IPS DF 6.9 (cell line): ENCODE data around the gene ANGPT4.
A peak's percentile ranks its signal among the peaks of the same experiment; 100 is the strongest.

Experiments used
- DNase-seq: peaks from one replicate; pipeline ENCODE4 v3.0.0-alpha.2; 2013; ENCODE audit warnings: low read depth, low spot score
- H3K27ac ChIP-seq: one replicate; pipeline ENCODE4 v1.5.1; 2013; ENCODE audit warnings: low read length, control low read depth
- H3K27me3 ChIP-seq: 2 replicates; pipeline ENCODE4 v1.6.1; 2013; ENCODE audit warnings: mild to moderate bottlenecking, low read length; ENCODE audit not compliant: control insufficient read depth, insufficient read depth
- H3K36me3 ChIP-seq: 2 replicates; pipeline ENCODE4 v1.6.1; 2013; ENCODE audit warnings: low read length; ENCODE audit not compliant: control insufficient read depth, insufficient read depth
- H3K4me1 ChIP-seq: 2 replicates; pipeline ENCODE4 v1.6.1; 2013; ENCODE audit warnings: low read length; ENCODE audit not compliant: control insufficient read depth, insufficient read depth
- H3K4me3 ChIP-seq: 2 replicates; pipeline ENCODE4 v1.5.1; 2013; ENCODE audit warnings: mild to moderate bottlenecking, low read length
- H3K9me3 ChIP-seq: 2 replicates; pipeline ENCODE4 v1.6.1; 2013; ENCODE audit warnings: low read length, inconsistent platforms; ENCODE audit not compliant: control insufficient read depth, insufficient read depth
- WGBS: extraction: QIAGEN DNeasy Blood & Tissue Kit; methylation state at CpG from one replicate; pipeline ENCODE4 v1.1.7; 2013; ENCODE audit warnings: mixed read lengths, missing lambda C conversion rate; ENCODE audit not compliant: insufficient read length, insufficient coverage; 5-methylcytosine and 5-hydroxymethylcytosine counted together

Gene ANGPT4

DNA sequence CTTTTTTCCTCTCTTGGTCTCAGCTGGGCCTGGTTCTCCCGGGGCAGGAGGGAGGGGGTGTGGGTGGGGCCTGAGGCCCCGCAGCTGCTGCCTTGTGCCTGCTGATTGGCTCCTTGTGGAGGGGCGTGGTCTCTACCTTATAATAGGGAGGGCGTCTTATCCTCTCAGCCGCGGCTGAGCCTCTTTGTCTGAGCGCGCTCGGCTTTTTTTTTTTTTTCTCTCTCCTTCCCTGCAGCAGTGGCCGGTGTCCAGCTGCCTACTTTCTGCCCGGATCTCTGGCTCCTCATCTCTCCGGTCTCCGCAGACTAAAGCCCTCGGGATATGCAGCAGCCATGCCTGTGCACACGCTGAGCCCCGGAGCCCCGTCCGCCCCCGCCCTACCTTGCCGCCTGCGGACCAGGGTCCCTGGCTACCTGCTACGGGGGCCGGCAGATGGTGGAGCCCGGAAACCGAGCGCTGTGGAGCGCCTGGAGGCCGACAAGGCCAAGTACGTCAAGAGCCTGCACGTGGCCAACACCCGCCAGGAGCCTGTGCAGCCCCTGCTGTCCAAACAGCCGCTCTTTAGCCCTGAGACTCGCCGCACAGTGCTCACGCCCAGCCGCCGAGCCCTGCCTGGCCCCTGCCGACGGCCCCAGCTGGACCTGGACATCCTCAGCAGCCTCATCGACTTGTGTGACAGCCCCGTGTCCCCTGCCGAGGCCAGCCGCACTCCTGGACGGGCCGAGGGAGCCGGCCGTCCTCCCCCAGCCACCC, 71.5 kb downstream of the ANGPT4 start:
- no peaks in the 10 kb centered on the region for H3K36me3 ChIP-seq
- H3K27ac ChIP-seq, result no peak overlapping the region
- WGBS, result no CpG with 5 or more reads among the region's 47 CpGs
- no peaks in the 10 kb centered on the region for H3K27me3 ChIP-seq
- H3K4me1 ChIP-seq, result peaks cover 10% of the 10 kb centered on the region
- peak; percentile 82 for DNase-seq
- H3K9me3 ChIP-seq, result no peaks in the 10 kb centered on the region
- H3K4me3 ChIP-seq, result peak overlapping the region; percentile 50; the same call in 1 of the 2 replicates

DNA sequence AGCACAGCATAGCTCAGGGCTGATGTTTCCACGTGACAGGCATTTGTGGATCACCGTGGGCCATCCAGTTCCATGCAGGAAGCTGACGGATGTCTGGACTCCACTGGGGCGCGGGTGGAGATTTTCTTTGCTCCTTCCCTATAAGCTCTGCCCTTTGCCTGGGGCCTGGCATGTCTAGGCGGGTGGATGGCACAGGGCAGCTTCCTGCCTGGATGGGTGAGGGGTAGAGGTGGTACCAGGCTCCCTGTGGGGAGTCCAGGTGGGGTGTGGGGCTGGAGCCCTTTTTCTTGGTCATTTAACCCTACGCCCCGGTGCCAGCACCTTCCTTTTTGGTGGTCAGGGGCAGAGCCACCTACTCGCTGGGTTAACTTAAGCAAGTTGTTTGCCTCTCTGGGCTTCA, 72.2 kb downstream of the ANGPT4 start:
- Histone ChIP-seq H3K4me1 (peaks cover 10% of the 10 kb centered on the region), H3K9me3 (no peaks in the 10 kb centered on the region), H3K27ac (no peak overlapping the region), H3K27me3 (no peaks in the 10 kb centered on the region), H3K4me3 (no peak overlapping the region), H3K36me3 (no peaks in the 10 kb centered on the region)
- no peak for DNase-seq
- WGBS, result no CpG with 5 or more reads among the region's 9 CpGs

DNA sequence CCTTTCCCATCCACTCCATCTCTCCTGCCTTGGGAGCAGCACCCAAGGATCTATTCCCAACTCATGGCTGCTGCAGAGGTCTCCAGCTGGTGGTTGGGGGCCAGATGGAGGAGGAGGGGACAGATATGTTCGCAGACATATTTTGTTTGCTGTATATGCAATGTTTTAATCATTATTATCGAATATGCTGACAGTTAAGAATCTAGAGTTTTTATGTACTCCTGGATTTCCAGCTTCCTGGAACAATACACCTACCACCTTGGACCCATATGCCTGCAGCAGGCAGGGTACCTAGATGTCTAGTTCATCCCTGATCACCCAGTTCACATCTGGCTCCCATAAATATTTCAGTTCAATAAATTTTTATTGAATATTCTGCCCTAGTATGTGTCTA, 73.6 kb downstream of the ANGPT4 start:
- Histone ChIP-seq H3K27me3 (no peaks in the 10 kb centered on the region), H3K4me3 (peak overlapping the region; percentile 64; the same call in 1 of the 2 replicates), H3K27ac (no peak overlapping the region), H3K9me3 (no peaks in the 10 kb centered on the region), H3K36me3 (no peaks in the 10 kb centered on the region), H3K4me1 (peaks cover 10% of the 10 kb centered on the region)
- DNase-seq, result no peak
- WGBS, result no CpG with 5 or more reads among the region's 2 CpGs

DNA sequence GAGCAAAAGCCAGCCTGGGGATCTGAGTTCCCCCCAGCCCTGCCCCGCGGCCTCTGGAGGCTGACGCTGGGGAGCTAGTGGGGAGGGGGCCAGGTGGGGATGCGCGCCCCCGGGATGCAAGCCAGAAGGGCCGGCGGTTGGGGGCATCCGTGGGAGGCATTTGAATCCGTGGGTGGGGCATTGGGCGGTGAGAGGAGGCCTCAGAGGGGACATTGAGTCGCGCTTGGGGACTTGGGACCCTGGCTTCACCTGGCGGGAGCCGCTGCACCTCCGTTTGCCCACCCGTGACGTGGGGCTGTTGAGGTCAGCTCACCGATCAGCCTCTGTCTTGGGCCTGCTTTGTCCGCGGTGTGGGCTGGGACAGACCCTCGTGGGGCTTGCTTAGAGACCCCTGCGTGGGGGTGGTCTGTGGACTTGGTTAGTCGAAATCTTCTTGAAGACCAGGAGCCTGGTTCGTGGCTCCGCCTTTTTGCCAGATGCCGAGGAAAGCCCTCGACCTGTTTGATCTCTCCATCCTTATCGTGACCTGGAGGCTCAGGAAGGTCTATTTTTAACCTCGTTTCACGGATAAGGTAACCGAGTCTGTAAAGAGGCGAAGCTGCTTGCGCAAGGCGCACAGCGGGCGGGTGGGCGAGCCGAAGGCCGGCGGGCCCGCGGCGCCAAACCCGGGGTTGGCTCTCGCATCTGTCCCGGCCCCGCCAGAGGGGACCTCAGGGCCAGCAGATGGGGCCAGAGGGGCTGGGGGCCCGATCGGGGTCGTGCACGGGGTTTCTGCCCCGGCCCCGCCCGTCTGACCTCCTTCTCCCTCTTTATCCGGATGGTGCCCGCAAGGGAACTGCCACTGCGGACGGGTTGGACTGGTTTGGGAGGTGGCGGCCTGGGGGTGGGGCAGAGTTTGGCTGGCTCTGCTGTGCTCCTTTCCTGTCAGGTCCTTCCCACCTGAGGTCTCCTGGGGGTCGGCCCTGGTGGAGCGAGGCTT, 74.3 kb downstream of the ANGPT4 start:
- Histone ChIP-seq H3K27me3 (no peaks in the 10 kb centered on the region), H3K27ac (no peak overlapping the region), H3K9me3 (no peaks in the 10 kb centered on the region), H3K4me1 (peaks cover 10% of the 10 kb centered on the region), H3K4me3 (peak overlapping the region; percentile 64), H3K36me3 (no peaks in the 10 kb centered on the region)
- no CpG with 5 or more reads among the region's 62 CpGs for WGBS
- no peak for DNase-seq

DNA sequence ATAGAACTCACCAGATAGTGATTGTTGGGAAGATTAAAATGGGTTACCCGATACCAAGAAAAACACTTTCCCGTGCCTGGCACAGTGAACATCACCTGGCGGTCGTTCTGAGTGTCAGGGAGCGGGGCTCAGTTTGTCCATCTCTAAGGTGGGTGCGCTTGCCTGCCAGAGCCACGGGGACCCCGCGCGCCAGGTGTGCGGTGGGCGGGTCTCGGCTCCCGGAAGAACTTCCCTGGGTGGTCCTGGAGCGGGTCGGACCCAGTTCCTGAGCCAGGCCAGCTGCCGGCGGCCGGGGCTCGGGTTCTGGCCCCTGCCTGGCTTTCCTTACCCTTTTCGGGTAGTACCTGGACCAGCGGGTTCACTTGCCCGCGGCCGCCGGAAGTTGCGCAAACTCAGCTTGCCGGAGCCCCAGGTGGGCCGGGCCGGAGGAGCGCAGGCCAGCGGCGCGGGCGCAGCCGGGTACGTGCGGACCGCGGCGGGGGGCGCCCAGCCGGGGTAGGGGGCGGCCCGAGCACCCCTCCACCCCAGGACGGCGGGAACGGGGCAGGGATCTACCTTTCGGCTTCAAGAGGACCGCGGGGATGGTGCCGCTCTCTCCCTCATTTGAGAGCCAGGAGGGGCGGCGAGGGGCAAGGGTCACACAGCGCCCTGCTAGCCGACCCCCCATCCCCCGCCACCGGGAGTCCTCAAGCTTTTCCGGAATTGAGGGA, 75.1 kb downstream of the ANGPT4 start:
- Histone ChIP-seq H3K36me3 (no peaks in the 10 kb centered on the region), H3K27ac (no peak overlapping the region), H3K27me3 (no peaks in the 10 kb centered on the region), H3K4me1 (peaks cover 10% of the 10 kb centered on the region), H3K9me3 (no peaks in the 10 kb centered on the region), H3K4me3 (peak overlapping the region; percentile 64; the same call in 1 of the 2 replicates)
- DNase-seq, result no peak
- no CpG with 5 or more reads among the region's 59 CpGs for WGBS

DNA sequence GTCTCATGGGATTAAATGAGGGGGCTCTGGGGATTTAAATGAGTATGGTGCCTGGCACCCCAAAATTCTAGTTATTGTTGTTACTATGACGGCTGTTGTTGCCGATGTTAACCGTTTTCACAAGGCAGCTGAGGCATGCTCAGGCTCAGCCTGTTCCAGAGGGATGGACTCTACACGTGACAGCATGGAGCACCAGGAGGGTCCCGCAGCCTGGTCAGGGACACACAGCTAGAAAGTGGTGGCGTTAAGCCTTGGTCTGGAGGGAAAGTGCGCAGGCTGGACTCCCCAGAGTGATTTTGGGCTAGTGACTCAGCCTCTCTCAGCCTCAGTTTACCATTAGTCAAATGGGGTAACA, 75.7 kb downstream of the ANGPT4 start:
- Histone ChIP-seq H3K27me3 (no peaks in the 10 kb centered on the region), H3K4me1 (peaks cover 10% of the 10 kb centered on the region), H3K36me3 (no peaks in the 10 kb centered on the region), H3K4me3 (no peak overlapping the region; the same call in 1 of the 2 replicates), H3K9me3 (no peaks in the 10 kb centered on the region), H3K27ac (no peak overlapping the region)
- no CpG with 5 or more reads among the region's 7 CpGs for WGBS
- DNase-seq, result no peak

GRCh38 chr20:839626-840025, 76.5 kb downstream of the ANGPT4 start:
- Histone ChIP-seq H3K27ac (no peak overlapping the region), H3K27me3 (no peaks in the 10 kb centered on the region; the same call in 1 of the 2 replicates), H3K36me3 (no peaks in the 10 kb centered on the region), H3K4me1 (peaks cover 10% of the 10 kb centered on the region), H3K9me3 (no peaks in the 10 kb centered on the region), H3K4me3 (no peak overlapping the region)
- no peak for DNase-seq
- WGBS, result no CpG with 5 or more reads among the region's 11 CpGs

- WGBS, result no CpG with 5 or more reads among the region's 5 CpGs
- H3K4me1 ChIP-seq, result peaks cover 8% of the 10 kb centered on the region
- no peak for DNase-seq
- H3K36me3 ChIP-seq, result no peaks in the 10 kb centered on the region
- H3K9me3 ChIP-seq, result no peaks in the 10 kb centered on the region
- no peak overlapping the region for H3K4me3 ChIP-seq
- H3K27ac ChIP-seq, result no peak overlapping the region
- H3K27me3 ChIP-seq, result no peaks in the 10 kb centered on the region; the same call in 1 of the 2 replicates
These were observed 77.1 kb downstream of the ANGPT4 start for GRCh38 chr20:839015-839414.

DNA sequence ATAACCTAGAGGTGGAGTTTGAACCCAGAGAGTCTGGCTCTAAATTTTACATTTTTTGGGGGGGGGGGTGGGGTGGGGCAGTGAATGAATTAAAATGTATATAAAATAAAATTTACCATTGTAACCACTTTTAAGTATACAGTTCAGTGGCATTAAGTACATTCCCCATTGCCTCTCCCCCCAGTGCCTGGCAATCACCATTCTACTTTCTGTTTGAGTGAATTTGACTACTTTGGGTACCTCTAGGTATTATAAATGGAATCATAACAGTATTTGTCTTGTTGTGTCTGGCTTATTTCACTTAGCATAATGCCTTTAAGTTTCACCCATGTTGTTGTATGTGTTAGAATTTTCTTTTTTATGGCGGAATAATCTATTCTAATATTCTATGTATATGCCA, 79.9 kb downstream of the ANGPT4 start:
- no peaks in the 10 kb centered on the region for H3K36me3 ChIP-seq
- no peak overlapping the region for H3K4me3 ChIP-seq
- no peak for DNase-seq
- no CpG with 5 or more reads among the region's 1 CpG for WGBS
- H3K27ac ChIP-seq, result no peak overlapping the region
- H3K4me1 ChIP-seq, result peaks cover 2% of the 10 kb centered on the region; the same call in 1 of the 2 replicates
- no peaks in the 10 kb centered on the region for H3K9me3 ChIP-seq
- no peaks in the 10 kb centered on the region; the same call in 1 of the 2 replicates for H3K27me3 ChIP-seq

GRCh38 chr20:835608-836045, 80.5 kb downstream of the ANGPT4 start:
- Histone ChIP-seq H3K27me3 (no peaks in the 10 kb centered on the region; the same call in 1 of the 2 replicates), H3K4me3 (no peak overlapping the region), H3K9me3 (no peaks in the 10 kb centered on the region), H3K4me1 (peaks cover 2% of the 10 kb centered on the region; the same call in 1 of the 2 replicates), H3K36me3 (no peaks in the 10 kb centered on the region), H3K27ac (no peak overlapping the region)
- WGBS, result no CpG with 5 or more reads among the region's 2 CpGs
- no peak for DNase-seq
